BE2C (cell line): Measurements from ENCODE around the gene NXN.

Experiments used
- DNase-seq: peaks from one replicate; pipeline ENCODE4 v3.0.0-alpha.2; 2020
- H3K27me3 ChIP-seq: fragments of 250-450 bp; sonication (Bioruptor Pico); 2 replicates; pipeline ENCODE4 v1.5.1; 2020; ENCODE audit warnings: mild to moderate bottlenecking
- H3K36me3 ChIP-seq: fragments of 250-450 bp; sonication (Bioruptor Pico); 2 replicates; pipeline ENCODE4 v1.5.1; 2020; ENCODE audit warnings: mild to moderate bottlenecking
- H3K4me1 ChIP-seq: fragments of 250-450 bp; sonication (Bioruptor Pico); 2 replicates; pipeline ENCODE4 v1.5.1; 2020
- H3K4me3 ChIP-seq: 2 replicates; pipeline ENCODE4 v1.5.1; 2011; ENCODE audit warnings: low read depth, low read length
- H3K9me3 ChIP-seq: fragments of 250-450 bp; sonication (Bioruptor Pico); 2 replicates; pipeline ENCODE4 v1.5.1; 2020
- CTCF ChIP-seq: IDR thresholded peaks from 2 replicates; pipeline ENCODE4 v1.5.1; 2012; ENCODE audit warnings: mild to moderate bottlenecking, low read depth, low read length

Gene NXN

GRCh38 chr17:964876-965275 is 14.7 kb downstream of the NXN start:
- Histone ChIP-seq H3K27me3 (peaks cover 49% of the 10 kb centered on the region), H3K4me1 (no peaks in the 10 kb centered on the region), H3K36me3 (no peaks in the 10 kb centered on the region), H3K9me3 (no peaks in the 10 kb centered on the region), H3K4me3 (no peak overlapping the region)
- no peak for DNase-seq
- TF ChIP-seq CTCF, result no peak

GRCh38 chr17:962670-963069 is 16.9 kb downstream of the NXN start:
- TF ChIP-seq CTCF, result no peak
- H3K4me3 ChIP-seq, result no peak overlapping the region
- DNase-seq, result no peak
- no peaks in the 10 kb centered on the region for H3K9me3 ChIP-seq
- no peaks in the 10 kb centered on the region for H3K36me3 ChIP-seq
- peaks cover 31% of the 10 kb centered on the region for H3K27me3 ChIP-seq
- H3K4me1 ChIP-seq, result no peaks in the 10 kb centered on the region

- no peaks in the 10 kb centered on the region for H3K36me3 ChIP-seq
- no peak for DNase-seq
- H3K4me3 ChIP-seq, result no peak overlapping the region
- no peaks in the 10 kb centered on the region for H3K9me3 ChIP-seq
- H3K27me3 ChIP-seq, result peaks cover 27% of the 10 kb centered on the region
- no peaks in the 10 kb centered on the region for H3K4me1 ChIP-seq
- no peak for TF ChIP-seq CTCF
Observed at GRCh38 chr17:962166-962565, 17.4 kb downstream of the NXN start.

- Histone ChIP-seq H3K4me1 (no peaks in the 10 kb centered on the region), H3K9me3 (no peaks in the 10 kb centered on the region), H3K27me3 (peaks cover 16% of the 10 kb centered on the region), H3K4me3 (no peak overlapping the region), H3K36me3 (no peaks in the 10 kb centered on the region)
- TF ChIP-seq CTCF, result no peak
- DNase-seq, result no peak
Observed at GRCh38 chr17:958712-959451, 20.7 kb downstream of the NXN start.

DNA sequence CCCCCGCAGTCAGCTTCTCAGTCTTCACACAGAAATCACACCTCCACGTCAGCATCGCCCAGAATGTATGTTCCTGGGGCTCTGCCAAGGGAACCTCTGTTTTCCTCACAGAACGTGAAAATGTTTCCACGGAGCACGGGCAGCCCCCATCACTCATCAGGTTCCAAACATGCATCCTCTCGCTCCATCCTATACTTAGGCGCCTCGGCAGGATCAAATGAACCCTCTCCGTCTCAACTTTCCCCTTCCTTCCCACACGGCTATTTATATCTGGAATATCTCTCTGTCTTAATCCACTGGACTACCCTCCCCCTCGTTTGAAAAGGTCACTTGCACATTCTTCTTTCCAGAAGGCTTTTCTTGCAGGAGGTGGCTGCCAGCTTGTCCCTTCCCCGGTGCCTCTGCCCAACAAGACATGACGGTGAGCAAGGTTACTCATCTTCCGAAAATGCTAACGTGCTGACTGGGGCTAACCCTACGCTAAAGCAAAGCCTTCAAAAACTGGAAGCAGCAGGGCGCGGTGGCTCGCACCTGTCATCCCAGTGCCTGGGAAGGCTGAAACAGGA is 21.6 kb downstream of the NXN start:
- no peaks in the 10 kb centered on the region for H3K36me3 ChIP-seq
- H3K4me1 ChIP-seq, result no peaks in the 10 kb centered on the region
- no peak for TF ChIP-seq CTCF
- H3K27me3 ChIP-seq, result peaks cover 14% of the 10 kb centered on the region
- no peak for DNase-seq
- H3K4me3 ChIP-seq, result no peak overlapping the region
- no peaks in the 10 kb centered on the region for H3K9me3 ChIP-seq

GRCh38 chr17:956905-957304 is 22.7 kb downstream of the NXN start:
- DNase-seq, result no peak
- Histone ChIP-seq H3K27me3 (peaks cover 7% of the 10 kb centered on the region), H3K4me1 (no peaks in the 10 kb centered on the region), H3K4me3 (no peak overlapping the region), H3K9me3 (no peaks in the 10 kb centered on the region), H3K36me3 (no peaks in the 10 kb centered on the region)
- no peak for TF ChIP-seq CTCF
